Skin epidermis (tissue), 12 donors: ENCODE measurements around the gene TENM3.
A peak's percentile ranks its signal among the peaks of the same experiment; 100 is the strongest.

Experiments used
- H3K27ac ChIP-seq, 21 experiments: fragments of 200-600 bp; sonication (generic) in 11 of 21; one replicate each; pipeline ENCODE4 v1.5.0; 2020; ENCODE audit warnings: mild to moderate bottlenecking in 3 of 21, inconsistent platforms in 2 of 21, moderate library complexity in 2 of 21
- H3K4me3 ChIP-seq, 7 experiments: fragments of 200-600 bp; sonication (generic) in 2 of 7; one replicate each; pipeline ENCODE4 v1.5.0; 2020; ENCODE audit warnings: inconsistent platforms in 2 of 7, mild to moderate bottlenecking in 2 of 7, moderate library complexity in 1 of 7

TENM3 gene

DNA sequence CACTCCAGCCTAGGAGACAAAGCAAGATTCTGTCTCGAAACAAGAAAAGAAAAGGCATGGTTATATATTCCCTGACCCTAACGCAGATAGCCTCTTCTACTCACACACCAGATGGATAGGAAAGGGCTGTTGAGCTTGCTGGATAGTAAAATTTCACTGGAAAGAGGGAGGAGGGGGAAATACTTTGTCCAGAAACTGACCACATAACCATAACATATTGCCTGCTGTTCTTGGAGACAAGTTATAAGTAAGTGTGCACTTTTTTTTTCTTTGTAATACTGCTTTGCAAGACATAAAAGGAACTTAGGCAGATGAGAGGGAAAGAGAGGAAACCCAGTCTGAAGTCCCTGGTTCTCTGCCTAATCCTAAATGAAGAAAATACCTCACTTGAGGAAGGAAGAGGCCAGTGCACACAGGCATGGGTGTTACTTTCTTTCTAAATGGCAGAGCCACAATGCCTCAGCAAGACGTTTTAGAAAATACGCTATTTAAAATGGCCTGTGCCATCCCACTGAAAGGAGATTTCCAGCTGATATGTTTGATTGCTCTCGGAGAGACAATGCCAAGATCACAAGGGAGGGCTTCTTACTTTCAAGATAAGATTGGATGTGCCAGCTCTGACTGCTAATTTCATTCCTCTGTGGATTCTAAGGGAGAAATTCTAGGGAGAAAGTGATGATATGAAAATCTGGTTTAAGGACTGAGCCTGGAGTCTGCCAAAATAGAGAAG, 533.3 kb downstream of the TENM3 start:
- H3K4me3 ChIP-seq = no peak overlapping the region

DNA sequence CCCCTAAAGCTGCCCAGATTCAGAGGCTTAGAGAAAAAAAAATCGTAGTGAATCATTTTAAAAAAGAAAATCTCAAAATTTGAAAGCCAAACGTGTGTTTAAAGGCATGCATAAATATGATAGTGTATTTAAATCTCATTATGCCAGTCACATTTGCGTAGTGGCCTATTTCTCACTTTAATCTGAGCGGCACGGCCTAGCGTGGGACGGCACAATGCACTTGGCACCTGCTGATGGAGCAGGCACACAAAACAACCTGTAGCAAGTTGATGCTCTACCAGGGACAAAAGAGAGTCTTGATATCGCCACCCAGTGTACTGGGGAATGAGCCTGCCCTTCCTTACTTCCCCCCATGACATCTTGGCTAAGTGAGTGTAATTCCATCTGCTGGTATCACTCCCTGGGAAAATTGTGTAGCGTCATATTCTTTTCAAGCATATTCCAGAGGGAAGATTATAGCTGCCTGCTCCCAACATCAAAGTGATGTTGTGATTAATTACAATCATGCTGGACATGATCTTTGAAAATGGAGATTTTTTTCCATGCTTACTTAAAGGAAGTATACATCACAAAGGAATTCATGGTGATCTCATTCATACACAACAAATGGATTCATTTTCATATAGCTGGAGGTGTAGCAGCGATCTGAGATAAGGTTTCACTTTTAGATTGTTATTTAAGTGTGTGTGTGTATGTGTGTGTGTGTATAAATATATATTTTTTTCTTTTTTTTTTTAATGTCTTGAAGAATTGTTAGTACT, 535.2 kb downstream of the TENM3 start:
- Histone ChIP-seq H3K27ac (no peak overlapping the region), H3K4me3 (no peak overlapping the region)

More for the DNA sequence above, 533.3 kb downstream of the TENM3 start:
- no peak overlapping the region for H3K27ac ChIP-seq

DNA sequence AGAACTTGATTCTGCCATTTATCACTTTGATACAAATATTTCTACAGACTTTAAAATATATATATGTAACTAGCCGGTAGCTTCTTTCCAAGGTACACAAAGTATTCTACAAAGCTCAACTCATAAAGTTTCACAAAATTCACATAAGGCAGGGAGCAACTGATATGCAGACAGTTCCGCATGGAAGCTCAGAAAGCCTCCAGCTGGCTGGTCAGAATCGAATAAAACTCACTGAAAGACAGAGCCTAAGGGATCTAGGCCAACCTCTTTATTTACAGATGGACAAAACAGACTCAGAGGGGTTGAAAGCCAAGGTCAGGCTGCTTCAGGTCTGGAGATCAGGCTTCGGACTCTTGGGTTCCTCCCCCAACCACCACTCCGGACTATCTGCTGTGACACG, 543.8 kb downstream of the TENM3 start:
- Histone ChIP-seq H3K4me3 (no peak overlapping the region), H3K27ac (no peak overlapping the region)

DNA sequence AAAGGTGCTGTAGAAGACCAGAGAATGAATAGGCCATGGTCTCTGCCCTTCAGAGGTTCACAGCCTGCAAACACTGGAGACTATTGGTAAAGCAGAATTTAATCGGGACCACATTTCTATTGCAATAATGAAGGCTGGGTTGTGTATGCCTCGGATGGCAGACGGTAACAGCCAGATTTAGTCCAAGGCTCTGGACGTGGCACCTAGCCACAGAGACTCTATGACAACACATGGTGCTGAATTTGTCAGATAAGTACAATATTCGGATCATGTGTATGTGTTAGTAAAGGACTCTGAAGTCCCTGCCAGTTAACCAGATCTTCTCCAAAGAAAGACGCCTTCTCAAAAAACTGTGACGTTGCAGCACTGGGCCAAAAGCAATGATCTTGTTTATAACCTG, 545.0 kb downstream of the TENM3 start:
- H3K27ac ChIP-seq = no peak overlapping the region

DNA sequence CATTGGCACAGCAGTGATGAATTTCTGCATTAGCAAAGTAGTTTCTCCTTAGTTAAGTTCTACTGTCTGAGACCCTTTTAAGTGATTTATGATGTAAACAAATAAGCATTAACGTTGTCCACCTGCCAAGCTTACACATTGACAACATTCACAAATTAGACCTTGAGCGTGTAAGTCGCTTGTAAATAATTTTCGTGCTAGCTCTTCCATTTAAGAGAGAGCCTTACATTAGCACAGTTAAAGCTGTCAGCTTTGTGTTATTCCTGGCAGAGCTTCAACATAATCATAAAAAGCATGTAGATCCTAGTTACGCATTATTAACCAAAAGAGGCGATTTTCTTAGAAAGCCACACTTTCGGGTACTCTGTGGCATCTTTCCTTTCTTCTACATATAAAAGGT, 546.3 kb downstream of the TENM3 start:
- Histone ChIP-seq H3K27ac (no peak overlapping the region), H3K4me3 (no peak overlapping the region)

More for the DNA sequence above, 545.0 kb downstream of the TENM3 start:
- no peak overlapping the region for H3K4me3 ChIP-seq

DNA sequence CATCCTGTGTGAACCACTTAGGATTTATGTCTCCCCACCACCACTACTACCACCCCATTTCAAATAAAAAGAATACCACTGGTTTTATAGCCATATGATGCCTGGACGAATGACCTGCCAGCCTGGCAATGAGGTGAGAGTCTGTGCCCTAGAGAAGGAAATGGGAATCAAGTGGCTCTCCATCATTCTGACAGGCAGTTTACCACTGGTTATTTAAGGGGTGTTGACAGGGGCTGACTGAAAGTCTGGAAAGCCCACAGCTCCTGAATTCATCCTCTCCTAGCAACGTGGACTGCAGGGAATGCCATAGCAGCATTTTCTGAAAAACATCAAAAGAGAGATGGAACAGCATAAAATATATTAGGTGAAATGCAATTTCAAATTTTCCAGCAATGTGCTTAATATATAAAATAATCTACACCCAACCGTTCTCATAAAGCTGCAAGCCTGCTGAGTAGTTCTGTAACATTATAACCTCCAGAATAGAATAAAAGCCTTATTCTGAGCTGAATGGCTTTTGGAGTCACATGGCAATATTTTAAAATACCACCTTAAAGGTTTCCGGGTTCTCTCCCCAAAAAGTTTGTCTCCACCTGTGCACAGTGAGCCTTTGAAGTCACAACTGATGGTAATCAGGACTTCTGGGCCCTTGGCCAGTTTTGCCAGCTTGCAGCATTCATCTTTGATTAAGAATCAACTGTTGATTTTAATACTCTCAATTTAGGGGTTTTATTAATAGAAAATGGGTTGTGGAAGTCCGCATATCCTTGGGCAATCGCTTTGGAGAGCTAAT, 552.4 kb downstream of the TENM3 start:
- no peak overlapping the region for H3K27ac ChIP-seq
- H3K4me3 ChIP-seq = no peak overlapping the region

DNA sequence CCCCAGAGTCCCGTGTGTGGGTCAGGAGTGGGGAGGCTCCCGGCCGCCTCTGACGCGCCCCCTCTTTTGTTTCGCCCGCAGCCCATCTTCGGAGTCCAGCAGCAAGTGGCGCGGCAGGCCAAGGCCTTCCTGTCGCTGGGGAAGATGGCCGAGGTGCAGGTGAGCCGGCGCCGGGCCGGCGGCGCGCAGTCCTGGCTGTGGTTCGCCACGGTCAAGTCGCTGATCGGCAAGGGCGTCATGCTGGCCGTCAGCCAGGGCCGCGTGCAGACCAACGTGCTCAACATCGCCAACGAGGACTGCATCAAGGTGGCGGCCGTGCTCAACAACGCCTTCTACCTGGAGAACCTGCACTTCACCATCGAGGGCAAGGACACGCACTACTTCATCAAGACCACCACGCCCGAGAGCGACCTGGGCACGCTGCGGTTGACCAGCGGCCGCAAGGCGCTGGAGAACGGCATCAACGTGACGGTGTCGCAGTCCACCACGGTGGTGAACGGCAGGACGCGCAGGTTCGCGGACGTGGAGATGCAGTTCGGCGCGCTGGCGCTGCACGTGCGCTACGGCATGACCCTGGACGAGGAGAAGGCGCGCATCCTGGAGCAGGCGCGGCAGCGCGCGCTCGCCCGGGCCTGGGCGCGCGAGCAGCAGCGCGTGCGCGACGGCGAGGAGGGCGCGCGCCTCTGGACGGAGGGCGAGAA, 556.5 kb downstream of the TENM3 start:
- Histone ChIP-seq H3K4me3 (no peak overlapping the region), H3K27ac (no peak overlapping the region)

DNA sequence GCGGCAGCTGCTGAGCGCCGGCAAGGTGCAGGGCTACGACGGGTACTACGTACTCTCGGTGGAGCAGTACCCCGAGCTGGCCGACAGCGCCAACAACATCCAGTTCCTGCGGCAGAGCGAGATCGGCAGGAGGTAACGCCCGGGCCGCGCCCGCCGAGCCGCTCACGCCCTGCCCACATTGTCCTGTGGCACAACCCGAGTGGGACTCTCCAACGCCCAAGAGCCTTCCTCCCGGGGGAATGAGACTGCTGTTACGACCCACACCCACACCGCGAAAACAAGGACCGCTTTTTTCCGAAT, 557.0 kb downstream of the TENM3 start:
- H3K4me3 ChIP-seq = no peak overlapping the region
- no peak overlapping the region for H3K27ac ChIP-seq

DNA sequence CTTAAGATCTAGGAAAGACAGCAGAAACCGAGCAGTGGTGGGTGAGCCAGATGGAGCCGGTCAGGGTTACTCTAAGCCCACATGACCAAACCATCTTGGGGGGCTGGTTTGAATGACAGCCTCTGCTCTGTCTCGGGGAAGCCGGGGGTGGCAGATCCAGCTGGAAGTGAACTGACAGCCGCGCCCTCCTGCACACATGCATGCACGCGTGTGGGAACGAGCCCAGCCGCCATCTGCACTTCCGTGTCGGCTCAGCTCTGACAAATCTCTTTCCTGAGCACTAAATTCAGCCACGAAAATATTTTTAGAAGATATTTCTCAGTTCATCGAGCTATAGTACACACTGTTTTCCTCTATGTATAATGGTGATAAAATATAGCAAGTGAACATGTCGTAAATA, 558.4 kb downstream of the TENM3 start:
- no peak overlapping the region for H3K27ac ChIP-seq
- H3K4me3 ChIP-seq = no peak overlapping the region

DNA sequence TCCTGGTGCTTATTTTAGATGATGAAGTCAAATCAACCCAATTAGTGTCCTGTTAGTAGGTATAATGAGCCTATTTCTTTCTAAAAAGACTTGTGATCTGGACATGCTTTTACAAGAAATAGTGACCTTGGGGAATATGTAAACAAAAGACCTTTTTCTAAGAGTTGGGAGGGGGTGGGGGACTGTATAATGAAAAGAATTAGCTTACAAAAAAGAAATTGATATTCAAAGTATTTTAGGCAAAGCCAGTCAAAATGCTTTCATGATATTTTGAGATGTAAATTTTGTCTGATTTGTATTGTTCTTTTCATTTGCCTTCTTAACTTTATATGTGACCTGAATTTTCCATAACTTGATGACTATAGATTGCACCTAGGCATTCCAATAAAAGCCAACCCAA, 559.4 kb downstream of the TENM3 start:
- Histone ChIP-seq H3K27ac (no peak overlapping the region), H3K4me3 (no peak overlapping the region)

DNA sequence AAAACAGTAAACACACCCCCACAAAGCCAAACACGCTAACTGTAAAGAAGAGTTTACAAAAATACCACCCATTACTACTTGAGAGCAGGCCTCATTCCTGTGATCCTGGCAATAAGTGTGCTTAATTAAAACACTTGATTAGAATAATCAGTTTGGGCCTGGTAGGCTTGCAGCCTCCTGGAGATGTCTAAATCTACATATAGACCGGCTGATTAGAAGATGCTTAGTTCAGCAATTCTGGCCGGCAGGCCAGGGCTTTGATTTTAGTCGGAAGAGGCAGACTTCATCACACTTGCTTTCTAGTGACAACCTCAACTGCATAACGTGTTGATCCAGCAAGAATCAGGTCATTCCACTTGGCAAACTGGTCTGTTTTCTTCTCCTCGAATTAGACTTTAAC, 560.0 kb downstream of the TENM3 start:
- Histone ChIP-seq H3K27ac (no peak overlapping the region), H3K4me3 (no peak overlapping the region)

DNA sequence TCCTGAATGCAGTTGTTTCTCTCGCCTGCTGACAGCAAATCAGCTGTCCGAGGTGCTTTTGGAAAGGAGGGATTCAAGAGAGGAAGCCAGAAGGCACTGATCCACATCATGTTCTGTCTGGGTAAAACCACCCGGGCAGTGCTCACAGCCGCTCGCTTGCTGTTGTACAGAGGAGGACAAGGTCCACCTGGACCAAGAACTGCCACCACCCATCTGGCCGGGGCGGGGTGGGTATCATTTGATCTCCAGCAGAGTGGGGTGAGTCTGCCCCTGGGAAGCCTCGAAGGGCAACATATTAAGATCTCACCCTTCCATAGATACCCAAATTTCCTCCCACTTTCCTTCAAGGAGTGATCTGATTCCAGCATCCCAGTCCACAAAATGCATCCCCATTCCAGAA, 560.9 kb downstream of the TENM3 start:
- no peak overlapping the region for H3K4me3 ChIP-seq

DNA sequence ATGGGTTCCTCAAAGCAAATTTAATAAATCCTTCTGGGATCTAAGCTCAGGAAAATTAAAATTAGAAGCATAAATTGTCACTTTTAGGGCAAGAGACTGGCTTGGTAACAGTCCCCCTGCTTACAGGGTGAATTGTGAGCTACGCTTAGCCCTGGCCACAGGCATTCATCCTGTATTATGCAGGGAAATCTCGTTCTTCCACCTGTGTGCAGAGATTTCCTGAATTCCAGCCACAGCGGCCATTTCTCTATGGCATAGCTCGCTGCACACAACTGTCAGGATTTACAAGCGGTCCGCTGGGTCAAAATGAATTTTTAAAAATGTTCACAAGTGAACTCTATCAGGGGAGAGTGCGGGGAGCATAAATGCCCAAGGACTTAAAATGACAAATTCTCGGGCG, 562.1 kb downstream of the TENM3 start:
- no peak overlapping the region for H3K4me3 ChIP-seq
- H3K27ac ChIP-seq = no peak overlapping the region

More for the DNA sequence above, 560.9 kb downstream of the TENM3 start:
- H3K27ac ChIP-seq = no peak overlapping the region

DNA sequence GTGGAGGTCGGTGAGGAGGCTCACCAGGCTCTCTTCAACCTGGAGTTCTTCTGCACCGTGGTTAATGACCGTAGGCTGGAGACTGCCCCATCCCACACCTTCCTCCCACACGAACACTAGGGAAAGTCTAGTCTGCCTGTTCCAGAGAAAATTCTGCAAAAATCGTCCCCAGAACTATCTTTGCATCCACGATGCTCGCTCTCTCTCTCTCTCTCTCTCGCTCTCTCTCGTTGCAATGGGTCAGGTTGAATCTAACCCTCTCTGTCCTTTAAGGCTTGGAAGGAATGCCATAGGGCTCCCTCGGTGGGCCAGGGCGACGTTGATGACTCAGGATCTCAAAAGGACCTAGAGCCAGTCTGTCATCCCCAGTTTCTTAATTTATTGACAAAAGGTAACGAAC, 562.5 kb downstream of the TENM3 start:
- H3K27ac ChIP-seq = no peak overlapping the region
- no peak overlapping the region for H3K4me3 ChIP-seq

DNA sequence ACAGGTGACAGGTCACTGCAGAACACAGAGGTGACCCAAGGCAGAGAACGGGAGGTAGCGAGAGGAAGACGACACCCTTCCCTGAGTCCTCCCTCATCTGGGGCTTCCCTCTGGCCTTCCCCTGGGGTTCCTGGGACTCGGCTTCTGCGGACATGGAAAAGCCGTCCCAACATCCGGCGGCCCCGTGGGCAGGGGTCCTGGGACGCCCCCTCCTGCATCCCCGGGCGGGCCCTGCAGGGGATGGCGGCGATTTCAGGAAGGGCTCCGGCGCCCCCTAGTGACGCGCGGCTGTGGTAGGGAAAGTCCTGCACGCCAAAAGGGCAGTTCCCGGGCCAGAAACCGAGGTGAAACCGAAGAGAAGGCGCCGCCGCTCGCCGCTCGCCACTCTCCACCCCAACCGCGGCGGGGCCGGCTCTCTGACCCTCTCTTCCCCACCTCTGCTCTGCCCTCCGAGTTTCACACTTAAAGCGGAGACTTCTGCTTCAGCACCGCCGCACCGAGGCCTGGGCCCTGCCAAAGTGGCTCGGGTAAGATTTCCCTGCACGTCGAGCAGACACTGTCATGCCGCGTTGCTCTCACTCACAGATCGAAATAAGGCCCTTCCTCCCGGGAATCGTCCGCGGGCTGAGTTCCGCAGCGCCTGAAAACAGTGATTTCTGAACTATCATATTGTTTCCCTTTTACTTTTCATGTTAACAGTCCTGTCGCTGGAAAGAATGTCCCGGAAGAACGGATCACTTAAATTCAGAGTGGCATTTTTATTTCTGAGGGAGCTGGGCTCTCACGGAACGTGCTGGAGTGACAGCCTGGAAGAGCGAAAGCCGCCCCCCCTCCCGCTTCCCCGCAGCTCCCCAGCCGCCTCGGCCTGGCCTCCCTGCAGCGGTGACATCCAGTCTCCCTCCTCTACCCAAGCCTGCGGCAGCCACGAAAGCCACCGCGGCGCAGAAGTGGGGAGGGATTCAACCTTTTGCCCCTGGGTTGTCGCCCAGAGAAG, 563.4 kb downstream of the TENM3 start:
- Histone ChIP-seq H3K27ac (peak overlapping the region in 8 of 21 experiments; percentile 17 to 75 (median 63)), H3K4me3 (peak overlapping the region; percentile 15 to 42 (median 25))

DNA sequence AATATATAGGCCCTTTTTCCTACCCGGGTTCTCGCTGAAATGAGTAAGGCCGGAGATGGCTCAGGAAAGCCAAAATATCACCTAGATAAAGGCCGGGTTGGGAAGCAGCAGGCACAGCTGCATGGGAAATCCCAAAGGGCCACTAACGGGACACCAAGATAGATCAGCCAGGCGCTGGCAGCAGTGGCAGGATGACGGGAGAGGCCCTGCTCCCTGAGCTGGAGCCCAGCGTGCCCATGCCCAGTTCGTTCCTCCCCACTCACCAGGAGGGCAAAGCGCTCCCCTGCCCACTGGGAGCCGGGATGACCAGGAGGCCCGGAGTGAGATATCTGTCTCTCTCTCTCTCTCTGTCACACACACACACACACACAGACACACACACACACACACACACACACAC, 564.1 kb downstream of the TENM3 start:
- no peak overlapping the region for H3K4me3 ChIP-seq
- peak overlapping the region in 1 of 21 experiments; percentile 17 for H3K27ac ChIP-seq

DNA sequence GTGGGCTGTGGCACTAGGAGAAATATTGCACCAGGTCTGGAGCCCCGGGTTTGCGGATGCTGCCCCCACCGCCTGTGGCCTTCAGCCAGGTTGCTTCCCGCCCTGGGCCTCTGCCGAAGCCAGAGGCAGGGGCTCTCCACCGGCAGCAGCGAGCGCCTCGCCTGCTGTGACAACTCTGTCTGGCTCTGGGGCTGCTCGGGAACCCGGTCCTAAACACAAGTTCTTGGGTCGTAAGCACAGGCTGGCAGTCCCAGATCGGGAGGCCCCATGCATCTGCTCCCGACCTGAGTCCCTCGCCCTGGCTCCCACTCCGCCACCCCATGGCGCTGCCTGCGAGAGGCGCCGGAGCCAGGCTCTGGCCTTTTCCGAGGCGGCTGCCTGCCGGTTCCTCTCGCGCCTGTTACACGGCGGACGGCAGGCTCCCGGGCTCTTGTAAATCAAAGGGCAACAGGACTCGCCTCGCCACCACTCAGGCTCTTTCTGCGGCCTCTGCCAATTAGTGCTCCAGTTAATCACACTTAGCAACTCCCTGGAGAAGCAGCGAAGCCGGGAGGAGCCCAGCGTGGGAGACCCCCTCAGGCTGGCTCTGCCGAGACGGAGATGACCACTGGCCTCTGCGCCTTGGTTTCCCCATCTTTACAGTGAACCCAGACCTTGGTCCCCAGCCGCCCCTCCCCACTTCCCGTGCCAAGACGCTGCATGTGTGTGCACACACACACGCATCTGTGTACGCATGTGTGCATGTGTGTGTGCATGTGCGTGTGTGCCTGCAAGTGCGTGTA, 564.8 kb downstream of the TENM3 start:
- H3K4me3 ChIP-seq = no peak overlapping the region
- no peak overlapping the region for H3K27ac ChIP-seq
